Skin epidermis (tissue), 12 donors: ENCODE results near the gene LAMP2.

ENCODE experiments used
- H3K27ac ChIP-seq, 21 experiments: fragments of 200-600 bp; sonication (generic) in 11 of 21; one replicate each; pipeline ENCODE4 v1.5.0; 2020; ENCODE audit warnings: mild to moderate bottlenecking in 3 of 21, inconsistent platforms in 2 of 21, moderate library complexity in 2 of 21
- H3K4me3 ChIP-seq, 7 experiments: fragments of 200-600 bp; sonication (generic) in 2 of 7; one replicate each; pipeline ENCODE4 v1.5.0; 2020; ENCODE audit warnings: inconsistent platforms in 2 of 7, mild to moderate bottlenecking in 2 of 7, moderate library complexity in 1 of 7

Gene LAMP2

GRCh38 chrX:120462370-120462769, 6.7 kb downstream of the LAMP2 start:
- Histone ChIP-seq H3K4me3 (no peak overlapping the region), H3K27ac (no peak overlapping the region)

- H3K4me3 ChIP-seq = no peak overlapping the region
- peak overlapping the region in 8 of 21 experiments; percentile 17 to 77 (median 46) for H3K27ac ChIP-seq
These were observed 9.8 kb downstream of the LAMP2 start for GRCh38 chrX:120459309-120459708.

- H3K27ac ChIP-seq = peak overlapping the region in 9 of 21 experiments; percentile 44 to 77 (median 53)
These were observed 11.3 kb downstream of the LAMP2 start for GRCh38 chrX:120457766-120458180.

GRCh38 chrX:120456973-120457372, 12.1 kb downstream of the LAMP2 start:
- Histone ChIP-seq H3K4me3 (peak overlapping the region in 1 of 7 experiments; percentile 9), H3K27ac (peak overlapping the region in 11 of 21 experiments; percentile 5 to 77 (median 31))

More at GRCh38 chrX:120457766-120458180, 11.3 kb downstream of the LAMP2 start:
- H3K4me3 ChIP-seq = no peak overlapping the region

GRCh38 chrX:120453985-120454384, 15.1 kb downstream of the LAMP2 start:
- no peak overlapping the region for H3K27ac ChIP-seq

GRCh38 chrX:120452131-120452530, 17.0 kb downstream of the LAMP2 start:
- Histone ChIP-seq H3K4me3 (no peak overlapping the region), H3K27ac (no peak overlapping the region)

More at GRCh38 chrX:120453985-120454384, 15.1 kb downstream of the LAMP2 start:
- H3K4me3 ChIP-seq = no peak overlapping the region

GRCh38 chrX:120450163-120450562, 18.9 kb downstream of the LAMP2 start:
- Histone ChIP-seq H3K27ac (no peak overlapping the region), H3K4me3 (no peak overlapping the region)

- no peak overlapping the region for H3K4me3 ChIP-seq
- peak overlapping the region in 1 of 21 experiments; percentile 20 for H3K27ac ChIP-seq
These were observed 22.6 kb downstream of the LAMP2 start for GRCh38 chrX:120446498-120446897.

GRCh38 chrX:120439921-120440320, 29.2 kb downstream of the LAMP2 start:
- H3K4me3 ChIP-seq = no peak overlapping the region
- H3K27ac ChIP-seq = no peak overlapping the region

GRCh38 chrX:120429776-120430540, 39.1 kb downstream of the LAMP2 start:
- Histone ChIP-seq H3K4me3 (no peak overlapping the region), H3K27ac (no peak overlapping the region)

GRCh38 chrX:120428309-120428708, 40.8 kb downstream of the LAMP2 start:
- H3K27ac ChIP-seq = no peak overlapping the region
- H3K4me3 ChIP-seq = no peak overlapping the region

GRCh38 chrX:120426599-120426998, 42.5 kb downstream of the LAMP2 start:
- H3K4me3 ChIP-seq = no peak overlapping the region
- no peak overlapping the region for H3K27ac ChIP-seq

GRCh38 chrX:120419463-120419862, 49.6 kb downstream of the LAMP2 start:
- Histone ChIP-seq H3K27ac (peak overlapping the region in 1 of 21 experiments; percentile 51), H3K4me3 (no peak overlapping the region)

- H3K4me3 ChIP-seq = no peak overlapping the region
- H3K27ac ChIP-seq = no peak overlapping the region
These were observed 60.9 kb downstream of the LAMP2 start for GRCh38 chrX:120408168-120408567.

GRCh38 chrX:120406638-120407037, 62.5 kb downstream of the LAMP2 start:
- Histone ChIP-seq H3K4me3 (no peak overlapping the region), H3K27ac (no peak overlapping the region)

- H3K4me3 ChIP-seq = no peak overlapping the region
- no peak overlapping the region for H3K27ac ChIP-seq
These were observed 66.7 kb downstream of the LAMP2 start for GRCh38 chrX:120402369-120402768.

GRCh38 chrX:120401301-120401700, 67.8 kb downstream of the LAMP2 start:
- Histone ChIP-seq H3K27ac (no peak overlapping the region), H3K4me3 (no peak overlapping the region)

GRCh38 chrX:120380699-120381098, 88.4 kb downstream of the LAMP2 start:
- Histone ChIP-seq H3K27ac (no peak overlapping the region), H3K4me3 (no peak overlapping the region)

- no peak overlapping the region for H3K27ac ChIP-seq
- no peak overlapping the region for H3K4me3 ChIP-seq
These were observed 89.0 kb downstream of the LAMP2 start for GRCh38 chrX:120379937-120380681.

- Histone ChIP-seq H3K4me3 (no peak overlapping the region), H3K27ac (no peak overlapping the region)
These were observed 90.5 kb downstream of the LAMP2 start for GRCh38 chrX:120378570-120378969.
